ENCODE data around the gene TBC1D26.
A peak's percentile ranks its signal among the peaks of the same experiment; 100 is the strongest.
"Not testable (repeated sequence)": the region's sequence is repeated elsewhere in the genome, so short reads cannot be mapped to it uniquely, and the experiment has no call there.

TBC1D26 gene

DNA sequence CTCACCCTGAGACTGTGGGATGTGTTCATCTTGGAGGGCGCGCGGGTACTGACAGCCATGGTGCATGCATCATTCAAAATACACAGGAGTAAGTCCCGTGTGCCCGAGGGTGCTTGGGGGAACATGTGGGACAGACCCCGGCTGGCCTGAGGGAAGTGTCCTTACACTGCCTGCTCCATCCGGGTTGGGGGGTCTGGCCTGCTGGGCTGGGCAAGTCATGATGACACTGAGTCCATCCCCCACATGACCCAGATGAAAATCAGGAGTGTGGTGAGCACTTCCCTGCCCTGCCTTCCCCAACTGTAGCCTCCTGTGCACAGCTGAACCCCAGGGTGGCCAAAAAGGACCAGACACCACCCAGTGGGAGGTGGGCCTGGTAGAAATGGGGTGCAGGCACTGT is 10.8 kb downstream of the TBC1D26 start:
- no peak for DNase-seq (ENCODE audit: low read depth in 4 of 4, low spot score in 1 of 4)

DNA sequence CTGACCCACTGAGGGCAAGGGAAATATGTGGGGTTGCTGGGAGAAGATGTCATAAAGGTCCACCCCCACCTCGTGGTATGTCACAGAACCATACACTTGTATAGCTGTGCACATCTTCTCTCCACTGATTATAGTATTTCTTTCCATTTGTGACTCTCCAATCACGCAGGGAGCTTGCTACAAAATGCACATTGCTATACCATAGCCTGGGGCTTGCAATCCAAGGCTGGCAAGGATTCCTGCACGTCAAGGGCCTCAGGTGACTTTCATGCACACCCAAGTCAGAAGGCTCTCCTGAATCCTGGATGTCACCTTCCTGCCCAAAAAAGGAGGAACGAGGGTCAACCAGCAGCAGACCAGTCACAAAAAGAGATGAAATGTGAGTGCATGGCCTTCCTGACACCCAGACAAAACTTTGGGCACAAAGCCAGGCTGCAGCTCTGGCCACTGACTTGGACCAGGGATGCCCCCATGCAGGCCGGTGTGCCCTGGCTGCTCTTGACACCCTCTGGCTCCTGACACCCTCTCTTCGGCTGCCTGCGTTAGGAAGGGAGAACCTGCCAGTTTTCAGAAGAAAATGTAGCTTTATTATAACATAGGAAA is 12.1 kb downstream of the TBC1D26 start:
- no peak for DNase-seq (ENCODE audit: low read depth in 4 of 4, low spot score in 1 of 4)

GRCh38 chr17:15744885-15745284 is 12.8 kb downstream of the TBC1D26 start:
- no peak for DNase-seq (ENCODE audit: low read depth in 4 of 4, low spot score in 1 of 4)

- DNase-seq (ENCODE audit: low read depth in 4 of 4, low spot score in 1 of 4): not testable (repeated sequence)
Observed at GRCh38 chr17:15749403-15749802, 17.3 kb downstream of the TBC1D26 start.

- DNase-seq (ENCODE audit: low read depth in 4 of 4, low spot score in 1 of 4): not testable (repeated sequence)
Observed at GRCh38 chr17:15768865-15769533, 36.9 kb downstream of the TBC1D26 start.

- DNase-seq (ENCODE audit: low read depth in 4 of 4, low spot score in 1 of 4): not testable (repeated sequence)
Observed at GRCh38 chr17:15770679-15771078, 38.6 kb downstream of the TBC1D26 start.

- no peak for DNase-seq (ENCODE audit: low read depth in 4 of 4, low spot score in 1 of 4)
Observed at GRCh38 chr17:15776871-15777270, 44.8 kb downstream of the TBC1D26 start.

- DNase-seq (ENCODE audit: low read depth in 4 of 4, low spot score in 1 of 4): no peak
Observed at GRCh38 chr17:15777297-15777696, 45.2 kb downstream of the TBC1D26 start.

GRCh38 chr17:15777717-15778116 is 45.6 kb downstream of the TBC1D26 start:
- DNase-seq (ENCODE audit: low read depth in 4 of 4, low spot score in 1 of 4): no peak

DNA sequence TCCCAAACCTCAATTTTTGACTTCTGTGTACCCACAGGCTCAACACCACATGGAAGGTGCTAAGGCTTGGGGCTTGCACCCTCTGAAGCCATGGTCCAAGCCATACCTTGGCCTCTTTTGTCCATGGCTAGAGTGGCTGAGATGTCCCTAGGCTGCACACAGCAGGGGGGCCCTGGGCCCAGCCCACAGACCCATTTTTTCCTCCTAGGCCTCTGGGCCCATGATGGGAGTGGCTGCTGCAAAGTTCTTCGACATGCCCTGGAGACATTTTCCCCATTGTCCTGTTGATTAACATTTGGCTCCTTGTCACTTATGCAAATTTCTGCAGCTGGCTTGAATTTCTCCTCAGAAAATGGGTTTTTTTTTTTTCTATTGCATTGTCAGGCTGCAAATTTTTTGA is 47.0 kb downstream of the TBC1D26 start:
- DNase-seq (ENCODE audit: low read depth in 4 of 4, low spot score in 1 of 4): no peak

DNA sequence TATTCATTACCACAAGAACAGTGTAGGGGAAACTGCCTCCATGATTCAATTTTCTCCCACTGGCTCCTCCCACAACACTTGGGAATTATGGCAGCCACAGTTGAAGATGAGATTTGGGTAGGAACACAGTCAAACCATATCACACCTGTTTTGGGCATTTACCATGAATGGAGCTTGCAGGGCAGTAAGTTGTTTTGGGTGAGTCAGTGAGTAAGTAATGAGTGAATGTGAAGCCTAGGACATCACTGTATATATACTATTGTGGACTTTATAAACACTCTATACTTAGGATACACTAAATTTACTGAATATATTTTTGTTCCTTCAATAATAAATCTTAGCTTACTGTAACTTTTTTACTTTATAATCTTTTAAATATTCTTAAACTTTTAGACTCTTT is 48.1 kb downstream of the TBC1D26 start:
- no peak for DNase-seq (ENCODE audit: low read depth in 4 of 4, low spot score in 1 of 4)

DNA sequence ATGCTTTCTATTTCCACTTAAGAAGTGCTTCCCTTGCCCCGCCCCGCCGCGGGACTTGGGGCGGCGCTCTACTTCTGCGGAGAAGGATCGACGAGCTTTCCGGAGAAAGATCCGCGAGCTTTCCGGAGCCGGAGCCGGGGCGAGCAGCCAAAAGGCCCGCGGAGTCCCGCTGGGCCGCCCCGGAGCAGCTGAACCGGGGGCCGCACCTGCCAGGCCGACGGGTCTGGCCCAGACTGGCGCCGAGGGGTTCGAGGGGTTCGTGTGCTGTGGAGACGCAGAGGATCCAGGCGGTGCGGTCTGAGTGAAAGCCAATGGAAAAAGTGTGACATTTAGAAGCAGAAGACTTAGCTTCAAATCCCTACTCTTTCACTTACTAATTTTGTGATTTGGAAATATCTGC is 50.8 kb downstream of the TBC1D26 start:
- peak in 2 of 4 experiments; percentile 1 for DNase-seq (ENCODE audit: low read depth in 4 of 4, low spot score in 1 of 4)

GRCh38 chr17:15783461-15783860 is 51.4 kb downstream of the TBC1D26 start:
- DNase-seq (ENCODE audit: low read depth in 4 of 4, low spot score in 1 of 4): no peak

DNA sequence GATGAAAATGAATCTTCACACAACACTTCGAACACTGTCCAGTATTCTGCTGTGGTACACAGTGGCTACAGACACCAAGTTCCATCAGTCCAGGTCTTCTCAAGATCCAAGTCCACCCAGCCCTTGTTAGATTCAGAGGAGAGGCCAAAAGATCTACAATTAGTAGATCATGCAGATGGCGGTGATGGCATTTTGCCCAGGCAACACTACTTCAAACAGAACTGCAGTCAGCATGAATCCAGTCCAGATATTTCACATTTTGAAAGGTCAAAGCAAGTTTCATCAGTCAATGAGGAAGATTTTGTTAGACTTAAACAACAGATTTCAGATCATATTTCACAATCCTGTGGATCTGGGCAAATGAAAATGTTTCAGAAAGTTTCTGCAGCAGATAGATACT is 52.3 kb downstream of the TBC1D26 start:
- DNase-seq (ENCODE audit: low read depth in 4 of 4, low spot score in 1 of 4): not testable (repeated sequence)

GRCh38 chr17:15787363-15788075 is 55.4 kb downstream of the TBC1D26 start:
- not testable (repeated sequence) for DNase-seq (ENCODE audit: low read depth in 4 of 4, low spot score in 1 of 4)

GRCh38 chr17:15788365-15788764 is 56.3 kb downstream of the TBC1D26 start:
- not testable (repeated sequence) for DNase-seq (ENCODE audit: low read depth in 4 of 4, low spot score in 1 of 4)

Measured in stimulated activated CD4-positive, alpha-beta T cell treated with anti-CD3 and anti-CD28 coated beads, Interleukin-1b, Interleukin-23, amount 100 ng/mL, for 24 hours (primary cell).